Measurements from ENCODE around the gene TST.

Gene TST

GRCh38 chr22:37021041-37021440 is 1.8 kb upstream of the TST start:
- H3K27me3 ChIP-seq (replicated peaks; ENCODE audit: insufficient read depth, low read length) = no peaks in the 10 kb centered on the region
- H3K4me1 ChIP-seq (ENCODE audit: low read length) = peaks cover 12% of the 10 kb centered on the region
- H3K27ac ChIP-seq (ENCODE audit: low read length) = no peak overlapping the region
- H4K20me1 ChIP-seq (ENCODE audit: insufficient read depth, low read length) = no peaks in the 10 kb centered on the region
- no peaks in the 10 kb centered on the region for H3K9me2 ChIP-seq (replicated peaks; ENCODE audit: insufficient read depth, low read length)
- H3K36me3 ChIP-seq (replicated peaks; ENCODE audit: insufficient read depth, low read length) = no peaks in the 10 kb centered on the region
- DNase-seq = no peak
- H3K4me2 ChIP-seq (ENCODE audit: low read depth, low read length) = no peak overlapping the region
- no peaks in the 10 kb centered on the region for H3F3A ChIP-seq (ENCODE audit: insufficient read depth, low read length)
- no peak overlapping the region for H2AFZ ChIP-seq (ENCODE audit: low read length)
- H3K9me3 ChIP-seq (replicated peaks; ENCODE audit: insufficient read depth, low read length) = no peaks in the 10 kb centered on the region
- H3K4me3 ChIP-seq (ENCODE audit: low read length) = no peak overlapping the region
- peaks cover 9% of the 10 kb centered on the region; the same call in 1 of the 2 replicates for H3K79me2 ChIP-seq (ENCODE audit: low read length)
- TF ChIP-seq EZH2 (optimal IDR thresholded peaks at IDR 0.05; ENCODE audit: low read depth, low read length) (no peak), EZH2phosphoT487 (IDR thresholded peaks at IDR 0.05; ENCODE audit: low read length) (no peak)
- TF ChIP-seq, protein P1, sequence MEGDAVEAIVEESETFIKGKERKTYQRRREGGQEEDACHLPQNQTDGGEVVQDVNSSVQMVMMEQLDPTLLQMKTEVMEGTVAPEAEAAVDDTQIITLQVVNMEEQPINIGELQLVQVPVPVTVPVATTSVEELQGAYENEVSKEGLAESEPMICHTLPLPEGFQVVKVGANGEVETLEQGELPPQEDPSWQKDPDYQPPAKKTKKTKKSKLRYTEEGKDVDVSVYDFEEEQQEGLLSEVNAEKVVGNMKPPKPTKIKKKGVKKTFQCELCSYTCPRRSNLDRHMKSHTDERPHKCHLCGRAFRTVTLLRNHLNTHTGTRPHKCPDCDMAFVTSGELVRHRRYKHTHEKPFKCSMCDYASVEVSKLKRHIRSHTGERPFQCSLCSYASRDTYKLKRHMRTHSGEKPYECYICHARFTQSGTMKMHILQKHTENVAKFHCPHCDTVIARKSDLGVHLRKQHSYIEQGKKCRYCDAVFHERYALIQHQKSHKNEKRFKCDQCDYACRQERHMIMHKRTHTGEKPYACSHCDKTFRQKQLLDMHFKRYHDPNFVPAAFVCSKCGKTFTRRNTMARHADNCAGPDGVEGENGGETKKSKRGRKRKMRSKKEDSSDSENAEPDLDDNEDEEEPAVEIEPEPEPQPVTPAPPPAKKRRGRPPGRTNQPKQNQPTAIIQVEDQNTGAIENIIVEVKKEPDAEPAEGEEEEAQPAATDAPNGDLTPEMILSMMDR (IDR thresholded peaks at IDR 0.05; ENCODE audit: low read length) = no peak
- H3K9ac ChIP-seq (ENCODE audit: low read length) = no peak overlapping the region

GRCh38 chr22:37020192-37020479 is 889 bp upstream of the TST start:
- Histone ChIP-seq H2AFZ (ENCODE audit: low read length) (peak overlapping the region; percentile 92), H3K9me3 (replicated peaks; ENCODE audit: insufficient read depth, low read length) (no peaks in the 10 kb centered on the region), H3K9me2 (replicated peaks; ENCODE audit: insufficient read depth, low read length) (no peaks in the 10 kb centered on the region), H4K20me1 (ENCODE audit: insufficient read depth, low read length) (no peaks in the 10 kb centered on the region), H3K4me2 (ENCODE audit: low read depth, low read length) (peak overlapping the region; percentile 59), H3K4me3 (ENCODE audit: low read length) (peak overlapping the region; percentile 95), H3K27me3 (replicated peaks; ENCODE audit: insufficient read depth, low read length) (no peaks in the 10 kb centered on the region), H3F3A (ENCODE audit: insufficient read depth, low read length) (no peaks in the 10 kb centered on the region), H3K79me2 (ENCODE audit: low read length) (peaks cover 9% of the 10 kb centered on the region; the same call in 1 of the 2 replicates), H3K4me1 (ENCODE audit: low read length) (peaks cover 3% of the 10 kb centered on the region; the same call in 1 of the 2 replicates), H3K9ac (ENCODE audit: low read length) (peak overlapping the region; percentile 79), H3K36me3 (replicated peaks; ENCODE audit: insufficient read depth, low read length) (no peaks in the 10 kb centered on the region), H3K27ac (ENCODE audit: low read length) (no peak overlapping the region)
- peak; percentile 34 for DNase-seq
- no peak for TF ChIP-seq EZH2 (optimal IDR thresholded peaks at IDR 0.05; ENCODE audit: low read depth, low read length)
- TF ChIP-seq, protein P1 (IDR thresholded peaks at IDR 0.05; ENCODE audit: low read length) = no peak
- TF ChIP-seq EZH2phosphoT487 (IDR thresholded peaks at IDR 0.05; ENCODE audit: low read length) = no peak

DNA sequence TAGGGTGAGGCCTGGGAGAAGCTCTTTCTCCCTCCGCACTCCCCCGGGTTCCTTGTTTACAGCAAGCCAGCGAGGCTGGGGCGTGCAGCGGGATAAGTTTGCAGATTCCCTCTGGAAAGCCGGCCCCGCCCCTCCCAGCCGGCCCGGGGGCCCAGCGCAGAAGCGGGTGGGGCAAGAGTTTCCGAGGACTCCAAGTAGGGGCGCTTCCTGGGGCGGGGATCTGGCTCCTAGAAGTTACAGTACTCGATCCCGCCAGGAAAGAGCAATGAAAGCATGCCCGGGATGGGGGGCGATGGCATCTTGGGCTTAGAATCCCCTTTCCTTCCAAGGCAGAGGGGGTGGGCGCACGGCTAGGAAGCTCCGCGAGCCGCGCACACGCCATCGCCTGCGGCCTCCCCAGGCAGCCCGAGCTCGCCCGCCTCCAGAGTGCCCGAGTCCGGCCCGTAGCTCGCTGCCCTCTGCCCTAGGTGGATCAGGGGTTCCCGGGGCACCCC is 385 bp downstream of the TST start:
- no peaks in the 10 kb centered on the region for H3F3A ChIP-seq (ENCODE audit: insufficient read depth, low read length)
- TF ChIP-seq EZH2phosphoT487 (IDR thresholded peaks at IDR 0.05; ENCODE audit: low read length) (no peak), EZH2 (optimal IDR thresholded peaks at IDR 0.05; ENCODE audit: low read depth, low read length) (no peak)
- TF ChIP-seq, protein P1 (IDR thresholded peaks at IDR 0.05; ENCODE audit: low read length) = no peak
- peaks cover 9% of the 10 kb centered on the region; the same call in 1 of the 2 replicates for H3K79me2 ChIP-seq (ENCODE audit: low read length)
- H3K9me3 ChIP-seq (replicated peaks; ENCODE audit: insufficient read depth, low read length) = no peaks in the 10 kb centered on the region
- no peak overlapping the region for H3K27ac ChIP-seq (ENCODE audit: low read length)
- peak overlapping the region; percentile 84 for H3K4me3 ChIP-seq (ENCODE audit: low read length)
- peak overlapping the region; percentile 87 for H3K4me2 ChIP-seq (ENCODE audit: low read depth, low read length)
- H3K9me2 ChIP-seq (replicated peaks; ENCODE audit: insufficient read depth, low read length) = no peaks in the 10 kb centered on the region
- peak overlapping the region; percentile 74 for H3K9ac ChIP-seq (ENCODE audit: low read length)
- H3K36me3 ChIP-seq (replicated peaks; ENCODE audit: insufficient read depth, low read length) = no peaks in the 10 kb centered on the region
- H4K20me1 ChIP-seq (ENCODE audit: insufficient read depth, low read length) = no peaks in the 10 kb centered on the region
- no peaks in the 10 kb centered on the region for H3K4me1 ChIP-seq (ENCODE audit: low read length)
- peak overlapping the region; percentile 82 for H2AFZ ChIP-seq (ENCODE audit: low read length)
- no peak for DNase-seq
- H3K27me3 ChIP-seq (replicated peaks; ENCODE audit: insufficient read depth, low read length) = no peaks in the 10 kb centered on the region
